K562 (cell line): ENCODE data around the gene MTHFR. TPM values are rescaled to one million over a fixed set of nuclear protein-coding genes. Genes with fewer than 3 reads are reported as not detected.

Source experiments
- CBX5 ChIP-seq: IDR thresholded peaks from 2 replicates; pipeline ENCODE4 v1.6.1; 2014; ENCODE audit warnings: low read depth, borderline replicate concordance
- CLOCK ChIP-seq: fragments of 250-450 bp; sonication (Bioruptor Pico); IDR thresholded peaks from 2 replicates; pipeline ENCODE4 v1.4.0; 2020; ENCODE audit warnings: mild to moderate bottlenecking, moderate library complexity, borderline replicate concordance
- HMG20B ChIP-seq: fragments of 250-450 bp; sonication (Bioruptor Pico); IDR thresholded peaks from 2 replicates; pipeline ENCODE4 v1.5.0; 2021; ENCODE audit warnings: mild to moderate bottlenecking
- HMGXB4 ChIP-seq: sonication (generic); formaldehyde crosslinking; IDR thresholded peaks from 2 replicates; pipeline ENCODE4 v1.8.1; 2023; ENCODE audit warnings: mild to moderate bottlenecking, missing genetic modification reagents
- MTA3 ChIP-seq: fragments of 450-650 bp; formaldehyde crosslinking; IDR thresholded peaks from 2 replicates; pipeline ENCODE4 v1.6.1; 2017; ENCODE audit warnings: mild to moderate bottlenecking, borderline replicate concordance
- NFE2 ChIP-seq: IDR thresholded peaks from 2 replicates; pipeline ENCODE4 v1.6.1; 2014; ENCODE audit warnings: antibody characterized with exemption, low read depth
- POLR2AphosphoS2 ChIP-seq: IDR thresholded peaks from 2 replicates; pipeline ENCODE4 v1.6.1; 2012; ENCODE audit warnings: low read length, improper control_type of control experiment
- POLR2G ChIP-seq: fragments of 200-400 bp; formaldehyde crosslinking; IDR thresholded peaks from 2 replicates; pipeline ENCODE4 v1.6.1; 2017; ENCODE audit warnings: low read depth, mild to moderate bottlenecking, antibody characterized with exemption, low read length, moderate library complexity
- RBM39 ChIP-seq: fragments of 200-400 bp; formaldehyde crosslinking; optimal IDR thresholded peaks from 2 replicates; pipeline ENCODE3; 2018; ENCODE audit warnings: low read depth, low read length
- TSHZ1 ChIP-seq: fragments of 250-450 bp; sonication (Bioruptor Pico); IDR thresholded peaks from 2 replicates; pipeline ENCODE4 v1.4.0; 2020; ENCODE audit warnings: mild to moderate bottlenecking, moderate library complexity
- ZC3H8 ChIP-seq: fragments of 450-650 bp; IDR thresholded peaks from 2 replicates; pipeline ENCODE4 v1.6.1; 2017
- ZNF197 ChIP-seq: fragments of 200-800 bp; sonication (Bioruptor generic); IDR thresholded peaks from 2 replicates; pipeline ENCODE4 v1.6.1; 2016; ENCODE audit warnings: low read depth, missing genetic modification characterization, missing compliant biosample characterization
- ZNF324 ChIP-seq: fragments of 250-450 bp; sonication (Bioruptor Pico); IDR thresholded peaks from 2 replicates; pipeline ENCODE4 v1.4.0; 2020; ENCODE audit warnings: mild to moderate bottlenecking
- ZNF589 ChIP-seq: fragments of 200-800 bp; sonication (Bioruptor generic); IDR thresholded peaks from 2 replicates; pipeline ENCODE4 v1.6.1; 2016; ENCODE audit warnings: low read depth, missing genetic modification characterization, missing compliant biosample characterization
- polyA plus RNA-seq, 8 experiments: library from polyadenylated mRNA; depleted of rRNA in 4 of 8; stranded (reverse) in 5 of 8; unstranded in 3 of 8; fragments of >200 nt; fragmentation: Nextera tagmentation in 2 of 8; fragmentation: Illumina TruSeq in 1 of 8; extraction: Ambion mirVana in 2 of 8; extraction: Trizol in 1 of 8; gene quantifications; 2 replicates each; pipeline versions ENCODE4 v1.2.1 to v1.2.3, GENCODE V29; 2011 to 2014; ENCODE audit warnings: inconsistent platforms in 1 of 8, missing spikeins in 1 of 8
- total RNA-seq, 7 experiments: library from RNA; depleted of rRNA in 6 of 7; stranded (reverse); fragments of >200 nt in 6 of 7; fragmentation: Illumina TruSeq in 2 of 7; extraction: Trizol in 2 of 7; gene quantifications; 2 replicates each; pipeline versions ENCODE4 v1.2.1 to v1.2.3, GENCODE V29; 2011 to 2021; ENCODE audit warnings: low replicate concordance in 1 of 7

MTHFR gene
- total and polyA plus RNA-seq, 9 of the 15 experiments (the other 6 are each of a cell fraction or from before 2014, with no cell fraction given), result 5.0 to 104 (median 62.6) TPM

- TF ChIP-seq HMGXB4 (CRISPR knock-in tag) (no peak), ZNF324 (no peak), HMG20B (CRISPR knock-in tag) (no peak), RBM39 (no peak), ZNF197 (CRISPR knock-in tag) (no peak), POLR2AphosphoS2 (0 out of 2 replicates have a peak, but pooled peaks have one; percentile 32), TSHZ1 (CRISPR knock-in tag) (no peak), CLOCK (CRISPR knock-in tag) (no peak), POLR2G (peak; percentile 24; the same call in 1 of the 2 replicates), MTA3 (no peak), CBX5 (no peak), ZNF589 (CRISPR knock-in tag) (no peak), NFE2 (no peak), ZC3H8 (no peak)
- TF ChIP-seq, all 486 proteins: peak for 3
These were observed 42.1 kb upstream of the MTHFR start, which contains the start of gene NPPA (continued) for GRCh38 chr1:11847667-11848372.
